Activated naive CD4-positive, alpha-beta T cell treated with anti-CD3 and anti-CD28 coated beads, Interleukin-2, amount 50 U/mL, for 24 hours (primary cell): ENCODE data around the gene TYR.
"Not testable (repeated sequence)": the region's sequence is repeated elsewhere in the genome, so short reads cannot be mapped to it uniquely, and the experiment has no call there.

Experiments used
- H3K27ac Mint-ChIP-seq: one replicate; pipeline ENCODE4 v1.8.0; 2021; ENCODE audit warnings: mild to moderate bottlenecking, mixed read lengths
- H3K27me3 Mint-ChIP-seq: one replicate; pipeline ENCODE4 v1.8.0; 2021; ENCODE audit warnings: mixed read lengths
- H3K36me3 Mint-ChIP-seq: one replicate; pipeline ENCODE4 v1.8.0; 2021; ENCODE audit warnings: mixed read lengths
- H3K4me1 Mint-ChIP-seq: one replicate; pipeline ENCODE4 v1.8.0; 2021; ENCODE audit warnings: mixed read lengths
- H3K4me3 Mint-ChIP-seq: one replicate; pipeline ENCODE4 v1.8.0; 2021; ENCODE audit warnings: mild to moderate bottlenecking, mixed read lengths
- H3K9me3 Mint-ChIP-seq: one replicate; pipeline ENCODE4 v1.8.0; 2021; ENCODE audit warnings: mixed read lengths

TYR gene

GRCh38 chr11:89303029-89303428 lies 125.4 kb downstream of the TYR start:
- H3K9me3 Mint-ChIP-seq, H3K4me1 Mint-ChIP-seq, H3K27me3 Mint-ChIP-seq, H3K36me3 Mint-ChIP-seq, H3K4me3 Mint-ChIP-seq, H3K27ac Mint-ChIP-seq: not testable (repeated sequence)

DNA sequence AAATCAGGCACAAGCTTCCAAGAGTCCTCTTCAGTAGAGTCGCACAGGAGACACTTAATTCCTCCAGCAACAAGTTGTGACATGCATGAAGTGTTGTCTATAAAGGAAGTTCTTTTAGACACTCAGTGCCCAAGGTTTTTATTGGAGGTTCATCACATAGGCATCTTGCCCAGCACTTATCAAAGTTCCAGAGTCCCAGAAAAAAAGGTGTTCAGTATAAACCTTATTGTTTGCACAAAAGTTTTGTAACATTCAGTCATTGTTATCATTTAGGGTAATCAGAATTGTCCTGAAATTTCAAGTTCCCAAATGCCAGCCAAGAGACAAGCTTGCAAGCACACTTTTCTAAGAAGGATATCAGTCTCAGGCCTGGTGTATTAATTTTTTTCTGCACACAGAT lies 130.6 kb downstream of the TYR start:
- H3K9me3 Mint-ChIP-seq, H3K27ac Mint-ChIP-seq, H3K27me3 Mint-ChIP-seq, H3K4me1 Mint-ChIP-seq, H3K36me3 Mint-ChIP-seq, H3K4me3 Mint-ChIP-seq: not testable (repeated sequence)

DNA sequence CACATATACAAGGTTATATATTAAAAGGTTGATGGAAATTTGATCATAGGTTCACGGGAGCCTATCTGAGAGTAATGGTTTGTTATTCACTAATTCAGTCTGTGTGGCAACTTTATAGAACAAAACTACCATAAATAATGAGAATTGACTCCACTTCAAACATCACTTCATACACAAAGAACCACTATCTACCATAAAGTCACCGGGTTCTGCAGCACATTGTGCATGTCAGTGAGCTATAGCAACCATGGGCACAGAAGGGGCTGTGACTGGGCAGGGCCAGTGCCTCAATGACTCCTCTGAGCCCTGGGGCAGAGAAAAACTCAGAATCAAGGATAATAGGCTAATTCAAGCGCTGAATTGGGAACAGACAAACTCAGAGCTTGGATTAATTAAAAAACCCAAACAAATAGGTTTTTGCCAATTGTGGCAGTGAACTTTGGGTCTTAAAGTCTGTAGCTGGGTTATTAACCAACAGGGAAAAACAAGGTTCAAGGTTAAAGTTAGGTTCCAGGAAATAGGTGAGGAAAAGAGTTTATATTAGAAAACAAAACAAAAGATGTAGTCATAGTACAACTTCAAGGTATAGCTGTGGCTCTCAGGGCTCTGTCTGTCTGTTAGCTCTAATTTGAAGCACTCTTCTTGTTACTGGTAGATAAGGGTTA lies 131.8 kb downstream of the TYR start:
- H3K9me3 Mint-ChIP-seq, H3K27me3 Mint-ChIP-seq, H3K27ac Mint-ChIP-seq, H3K36me3 Mint-ChIP-seq, H3K4me1 Mint-ChIP-seq, H3K4me3 Mint-ChIP-seq: not testable (repeated sequence)

DNA sequence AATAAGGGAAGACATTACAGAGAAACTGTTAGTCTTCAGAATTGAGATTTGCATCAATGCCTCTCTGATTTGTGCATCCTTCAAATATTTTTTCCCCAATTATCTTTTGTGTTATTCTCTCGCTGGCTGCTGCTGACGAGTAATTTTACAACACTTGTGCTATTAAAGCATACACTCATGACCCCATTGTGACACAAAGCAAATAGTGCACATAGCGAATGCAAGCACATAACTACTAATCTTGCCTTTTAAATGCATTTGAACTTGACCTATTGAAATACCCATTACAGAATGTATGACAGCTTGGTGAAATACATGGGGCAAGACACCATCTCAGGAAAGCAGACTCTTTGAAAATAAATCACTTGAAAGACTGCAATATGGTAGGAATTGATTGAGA lies 132.9 kb downstream of the TYR start:
- not testable (repeated sequence) for H3K36me3 Mint-ChIP-seq, H3K4me3 Mint-ChIP-seq, H3K27me3 Mint-ChIP-seq, H3K27ac Mint-ChIP-seq, H3K4me1 Mint-ChIP-seq, H3K9me3 Mint-ChIP-seq

DNA sequence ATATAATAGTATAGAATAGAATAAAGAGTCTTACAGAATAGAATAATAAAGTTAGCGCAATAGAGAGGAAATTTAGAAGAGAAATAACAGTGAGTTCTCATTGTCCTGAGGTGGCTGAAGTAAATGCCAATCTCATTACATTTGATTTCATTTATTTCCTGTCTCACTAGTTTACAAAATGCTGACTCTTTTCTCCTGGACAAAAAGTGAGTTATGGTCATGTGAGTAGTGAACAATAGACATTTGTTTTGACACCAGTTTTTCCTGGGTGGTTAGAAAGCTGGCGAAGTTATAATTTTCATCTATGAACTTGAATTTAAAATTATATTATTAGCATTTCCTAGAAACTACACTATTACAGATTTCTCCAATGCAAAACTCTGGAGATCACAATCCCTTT lies 143.7 kb downstream of the TYR start:
- Mint-ChIP-seq H3K27me3 (peaks cover 2% of the 10 kb centered on the region), H3K36me3 (peaks cover 1% of the 10 kb centered on the region), H3K4me1 (no peaks in the 10 kb centered on the region), H3K4me3 (no peak overlapping the region), H3K9me3 (peaks cover 4% of the 10 kb centered on the region), H3K27ac (no peak overlapping the region)

- H3K27me3 Mint-ChIP-seq: no peaks in the 10 kb centered on the region
- H3K9me3 Mint-ChIP-seq: no peaks in the 10 kb centered on the region
- H3K4me3 Mint-ChIP-seq: no peak overlapping the region
- no peaks in the 10 kb centered on the region for H3K36me3 Mint-ChIP-seq
- H3K27ac Mint-ChIP-seq: no peak overlapping the region
- H3K4me1 Mint-ChIP-seq: no peaks in the 10 kb centered on the region
Observed at GRCh38 chr11:89327885-89328284, 150.2 kb downstream of the TYR start.

- H3K27ac Mint-ChIP-seq, H3K4me3 Mint-ChIP-seq, H3K36me3 Mint-ChIP-seq, H3K9me3 Mint-ChIP-seq, H3K4me1 Mint-ChIP-seq, H3K27me3 Mint-ChIP-seq: not testable (repeated sequence)
Observed at GRCh38 chr11:89331940-89332339, 154.3 kb downstream of the TYR start.

- not testable (repeated sequence) for H3K4me3 Mint-ChIP-seq
Observed at GRCh38 chr11:89333704-89334103, 156.0 kb downstream of the TYR start.

GRCh38 chr11:89337100-89337650 lies 159.5 kb downstream of the TYR start:
- H3K27ac Mint-ChIP-seq, H3K36me3 Mint-ChIP-seq, H3K4me1 Mint-ChIP-seq, H3K9me3 Mint-ChIP-seq, H3K4me3 Mint-ChIP-seq, H3K27me3 Mint-ChIP-seq: not testable (repeated sequence)

More at GRCh38 chr11:89333704-89334103, 156.0 kb downstream of the TYR start:
- H3K4me1 Mint-ChIP-seq, H3K36me3 Mint-ChIP-seq, H3K27me3 Mint-ChIP-seq, H3K9me3 Mint-ChIP-seq, H3K27ac Mint-ChIP-seq: not testable (repeated sequence)

GRCh38 chr11:89338073-89338472 lies 160.4 kb downstream of the TYR start:
- not testable (repeated sequence) for H3K9me3 Mint-ChIP-seq, H3K4me1 Mint-ChIP-seq, H3K27ac Mint-ChIP-seq, H3K4me3 Mint-ChIP-seq, H3K27me3 Mint-ChIP-seq, H3K36me3 Mint-ChIP-seq

DNA sequence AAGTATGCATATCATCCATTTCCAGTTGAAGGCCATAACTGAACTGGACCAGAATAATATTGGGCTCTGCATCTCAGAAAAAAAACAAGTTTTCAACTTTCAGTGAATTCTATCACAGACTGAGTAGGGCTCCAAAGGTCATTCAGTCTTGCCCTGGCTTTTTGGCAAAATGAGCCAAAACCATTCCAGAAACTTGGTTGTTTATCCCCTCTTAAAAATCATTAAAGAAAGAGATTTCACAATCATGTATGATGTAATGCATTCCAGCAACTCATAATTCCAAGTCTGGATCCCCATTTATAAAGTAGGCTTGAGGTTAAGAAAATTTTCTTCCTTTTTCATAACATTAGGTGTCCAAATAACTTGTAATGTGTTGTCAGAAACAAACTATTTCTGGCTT lies 162.8 kb downstream of the TYR start:
- not testable (repeated sequence) for H3K36me3 Mint-ChIP-seq, H3K9me3 Mint-ChIP-seq, H3K4me1 Mint-ChIP-seq, H3K4me3 Mint-ChIP-seq, H3K27ac Mint-ChIP-seq, H3K27me3 Mint-ChIP-seq

DNA sequence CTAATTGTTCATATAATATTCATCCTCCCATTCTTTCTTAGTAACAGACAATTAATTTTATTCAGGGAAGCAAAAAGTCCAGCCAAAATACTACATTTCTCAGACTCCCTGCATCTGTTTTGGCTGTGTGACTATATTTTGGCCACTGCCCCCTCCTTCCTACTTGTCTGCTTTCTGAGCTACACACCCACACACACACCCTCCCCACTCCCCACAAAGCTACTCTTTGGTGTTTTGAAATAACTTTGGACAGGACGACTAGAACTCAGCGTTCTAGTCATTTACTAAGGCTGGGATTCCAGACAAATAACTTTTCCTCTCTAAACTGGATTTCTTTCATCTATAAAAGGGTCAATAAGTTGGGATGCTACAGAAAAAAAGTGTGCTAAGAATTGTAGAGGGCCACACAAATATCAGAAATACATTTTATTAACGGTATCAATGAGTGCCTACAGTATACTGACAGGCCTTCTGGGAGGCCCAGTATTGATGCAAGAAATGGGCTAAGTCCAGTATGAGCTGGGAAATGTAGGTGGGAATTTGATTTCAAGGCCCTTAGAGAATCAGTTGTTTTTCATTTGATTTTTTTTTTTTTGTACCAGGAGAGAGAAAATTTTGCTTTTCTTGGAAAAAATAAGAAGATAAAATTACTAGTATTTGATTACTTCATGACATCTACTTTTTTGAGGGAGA lies 165.4 kb downstream of the TYR start:
- not testable (repeated sequence) for H3K27ac Mint-ChIP-seq, H3K27me3 Mint-ChIP-seq, H3K36me3 Mint-ChIP-seq, H3K9me3 Mint-ChIP-seq, H3K4me3 Mint-ChIP-seq, H3K4me1 Mint-ChIP-seq
